ENCODE results near the gene PAX6.

PAX6 gene

DNA sequence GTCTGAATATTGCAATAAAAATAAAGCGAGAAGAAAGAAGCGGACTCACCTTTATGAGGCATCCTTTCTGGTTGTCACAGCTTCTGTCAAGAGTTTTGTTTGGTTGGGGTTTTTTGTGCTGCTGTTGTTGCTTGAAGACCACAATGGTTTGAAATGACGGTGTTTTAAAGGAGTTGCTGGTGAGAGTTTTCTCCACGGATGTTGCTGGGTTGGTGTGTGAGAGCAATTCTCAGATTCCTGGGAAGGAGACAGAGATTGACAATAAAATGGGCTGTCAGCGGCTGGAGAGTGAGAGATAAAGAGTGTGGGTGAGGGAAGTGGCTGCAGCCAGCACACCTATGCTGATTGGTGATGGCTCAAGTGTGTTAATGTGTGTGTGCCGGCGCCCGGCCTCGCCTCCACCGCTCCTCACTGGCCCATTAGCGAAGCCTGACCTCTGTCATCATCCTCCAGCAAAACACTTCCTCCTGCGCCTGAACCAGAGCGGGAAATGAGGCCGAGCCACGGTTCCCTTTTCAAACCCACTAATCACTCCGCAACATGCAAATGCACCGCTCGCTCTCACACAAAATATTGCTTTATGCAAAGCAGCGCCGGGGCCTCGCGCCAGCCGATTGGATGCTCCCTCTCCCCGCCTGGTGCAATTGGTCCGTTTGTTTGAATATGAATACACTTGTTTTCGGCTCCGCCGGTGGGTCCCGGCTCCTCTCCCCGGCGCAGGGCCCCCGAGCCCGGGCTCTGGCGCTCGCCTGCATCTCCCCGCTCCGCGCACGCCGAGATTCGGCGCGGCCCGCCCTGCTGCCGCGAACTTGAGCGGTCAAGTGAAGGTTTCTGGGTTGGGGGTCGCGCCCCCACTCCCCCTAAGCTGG lies at the start of gene PAX6:
Gene PAX6, minus strand, starts transcription at position 544 of the 869 bp plus-strand sequence. CDS start 4,911 bp downstream, outside the sequence.
- peak; percentile 41 for DNase-seq (ENCODE audit: low read depth)

DNA sequence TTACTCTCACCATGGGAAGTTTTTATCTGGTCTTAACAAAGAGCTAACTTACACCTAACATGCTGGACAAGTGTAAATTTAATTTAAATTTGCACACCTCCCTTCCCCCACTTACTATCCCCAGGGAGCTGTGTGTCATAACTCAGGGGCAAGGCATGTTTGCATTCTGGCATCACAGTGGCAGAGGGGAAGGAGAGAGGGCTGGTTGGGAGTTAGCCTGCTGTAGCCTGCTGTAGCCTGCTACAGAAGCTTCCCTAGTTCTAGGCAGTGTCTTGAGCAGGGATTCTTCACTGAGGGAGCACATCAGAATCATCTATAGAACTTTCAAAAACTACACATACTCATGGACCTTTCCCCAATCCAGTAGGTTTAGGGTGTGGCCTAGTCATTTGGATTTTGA lies 49.3 kb upstream of the PAX6 start:
- DNase-seq (ENCODE audit: low read depth), result no peak

DNA sequence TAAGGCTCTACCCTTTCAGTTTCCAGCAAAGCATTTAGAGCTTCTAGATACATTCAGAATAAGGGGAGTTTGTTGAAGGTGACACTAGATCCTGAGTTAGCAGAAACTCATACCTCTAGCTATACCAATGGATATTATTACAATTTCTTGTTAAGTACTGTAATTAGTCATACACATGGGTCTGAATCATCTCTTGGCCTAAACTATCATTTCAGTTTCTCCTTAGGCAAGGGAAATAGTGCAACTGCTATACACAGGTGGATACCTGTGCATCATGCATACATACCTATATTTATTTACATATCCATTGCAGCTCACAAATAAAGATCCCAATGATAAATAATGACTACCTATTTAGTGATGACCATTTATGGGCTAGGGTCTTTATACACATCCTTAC lies 45.1 kb upstream of the PAX6 start:
- DNase-seq (ENCODE audit: low read depth), result peak; percentile 10

DNA sequence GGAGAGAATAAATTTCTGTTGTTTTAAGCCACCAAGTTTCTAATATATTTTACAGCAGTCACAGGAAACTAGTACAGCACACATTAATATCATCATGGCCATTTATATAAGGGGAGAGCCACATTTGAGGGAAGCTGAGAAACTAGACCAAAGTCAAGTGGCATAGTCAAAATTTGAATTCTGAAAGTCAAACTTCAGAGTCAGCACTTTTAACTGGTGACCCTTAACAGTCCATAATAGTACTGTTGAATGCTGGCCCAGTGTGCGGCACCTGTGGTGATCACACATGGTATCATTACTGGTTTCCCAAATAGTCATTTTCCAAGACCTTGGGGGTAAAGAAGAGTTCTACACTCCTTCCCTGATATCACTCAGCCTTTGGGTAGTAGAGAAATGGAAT lies 44.3 kb upstream of the PAX6 start:
- DNase-seq (ENCODE audit: low read depth), result no peak

DNA sequence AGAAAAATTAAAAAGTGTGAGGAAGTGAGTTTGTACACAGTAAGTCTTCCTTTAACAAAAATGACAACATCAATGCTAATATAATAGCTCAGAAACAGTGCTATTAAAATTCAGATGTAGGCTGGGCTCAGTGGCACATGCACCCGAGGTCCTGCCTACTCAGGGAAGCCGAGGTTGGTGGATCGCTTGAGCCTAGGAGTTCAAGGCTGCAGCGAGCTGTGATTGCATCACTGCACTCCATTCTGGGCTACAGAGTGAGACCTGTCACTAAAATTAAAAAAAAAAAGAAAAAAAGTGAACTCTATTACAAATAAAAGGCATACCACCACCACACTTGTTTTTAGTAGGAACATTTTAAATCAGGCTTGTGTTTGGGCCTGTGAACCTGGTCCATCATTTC lies 39.2 kb upstream of the PAX6 start:
- DNase-seq (ENCODE audit: low read depth), result no peak

DNA sequence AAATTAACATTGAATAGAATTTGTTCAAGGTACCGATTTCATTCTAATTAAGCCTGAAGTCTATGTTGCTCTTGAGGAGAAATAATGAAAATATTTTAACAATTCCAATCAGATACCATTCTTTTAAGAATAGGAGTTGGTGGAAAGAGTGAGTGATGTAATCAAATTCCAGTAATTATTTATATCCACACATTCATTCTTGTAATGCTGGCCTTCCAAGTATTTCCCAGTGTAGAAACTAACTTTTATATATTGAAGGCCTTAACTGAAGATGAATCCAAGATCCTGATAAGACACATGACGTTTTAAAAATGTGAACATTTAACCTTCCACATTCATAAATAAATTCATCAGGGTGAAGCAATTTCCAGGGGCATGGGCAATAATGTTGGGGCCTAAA lies 36.6 kb upstream of the PAX6 start:
- no peak for DNase-seq (ENCODE audit: low read depth)

DNA sequence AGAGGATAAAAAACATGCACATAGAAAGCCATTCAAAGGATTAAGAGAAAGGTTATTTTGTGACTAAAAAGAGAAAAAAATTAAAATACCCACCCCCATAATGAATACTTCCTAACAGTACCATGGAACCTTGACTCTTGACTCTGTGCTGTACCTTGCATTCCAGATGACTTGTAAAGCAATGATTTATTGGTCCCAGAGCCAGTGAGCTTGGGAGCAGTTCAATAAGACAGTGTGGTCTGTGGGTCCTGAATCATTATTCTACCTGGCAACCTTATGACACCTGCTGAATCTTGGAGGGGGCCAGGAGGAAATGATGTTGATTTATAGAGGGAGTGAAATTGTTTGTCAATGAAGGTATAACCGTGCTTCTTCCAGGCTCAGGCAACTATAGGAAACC lies 34.2 kb upstream of the PAX6 start:
- DNase-seq (ENCODE audit: low read depth), result no peak

DNA sequence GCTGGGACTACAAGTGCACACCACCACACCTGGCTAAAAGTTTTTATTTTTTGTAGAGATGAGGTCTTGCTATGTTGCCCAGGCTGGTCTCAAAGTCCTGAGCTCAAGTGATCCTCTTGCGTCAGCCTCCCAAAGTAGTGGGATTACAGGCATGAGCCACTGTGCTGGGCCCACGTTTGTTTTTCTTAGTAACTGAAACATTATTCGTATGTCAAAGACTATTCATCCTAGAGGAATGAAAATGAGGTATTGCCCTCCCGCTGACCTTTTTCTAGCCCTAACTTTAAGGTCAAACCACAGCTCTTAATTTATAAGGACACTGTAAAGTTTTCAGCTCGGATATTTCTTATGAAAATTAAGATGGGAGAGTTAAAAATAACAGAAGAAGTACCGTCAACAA lies 33.2 kb upstream of the PAX6 start:
- peak; percentile 43 for DNase-seq (ENCODE audit: low read depth)

DNA sequence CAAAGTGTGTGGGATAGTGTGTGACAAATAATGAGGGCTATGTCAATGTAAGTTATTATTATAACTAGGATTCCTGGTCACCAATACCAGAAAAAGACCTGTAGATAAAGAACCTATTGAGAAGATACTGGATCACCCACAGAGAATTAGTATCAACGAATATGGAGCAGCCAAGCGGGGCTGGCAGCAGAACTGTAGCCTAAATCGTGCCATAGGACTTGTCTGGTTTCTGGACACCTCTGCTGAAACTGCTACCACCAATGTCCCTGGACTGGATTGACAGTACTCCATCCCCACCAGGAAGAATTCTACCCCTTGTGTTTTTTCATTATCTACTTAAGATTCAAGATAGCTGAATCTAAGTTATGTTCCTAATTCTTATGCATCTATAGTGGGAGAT lies 30.3 kb upstream of the PAX6 start:
- DNase-seq (ENCODE audit: low read depth), result no peak

DNA sequence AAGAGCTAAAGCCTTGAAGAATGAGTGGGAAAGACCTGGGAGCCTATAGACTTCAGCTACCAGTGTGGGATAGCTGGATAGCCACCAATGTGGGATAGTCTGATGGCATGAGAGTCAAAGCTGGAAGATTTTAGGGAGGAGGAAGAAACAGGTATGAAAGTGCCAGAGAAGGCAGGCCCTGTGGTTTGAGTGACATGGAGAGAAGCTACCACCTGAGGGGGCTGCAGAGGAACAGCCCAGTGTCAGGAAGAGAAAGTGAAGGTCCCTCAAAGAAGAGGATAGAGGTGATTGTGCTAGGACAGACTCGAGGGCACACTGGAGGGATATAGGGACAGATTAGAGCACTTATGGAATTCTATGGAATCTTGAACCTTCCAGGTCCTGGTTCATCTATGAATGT lies 23.1 kb upstream of the PAX6 start:
- no peak for DNase-seq (ENCODE audit: low read depth)

DNA sequence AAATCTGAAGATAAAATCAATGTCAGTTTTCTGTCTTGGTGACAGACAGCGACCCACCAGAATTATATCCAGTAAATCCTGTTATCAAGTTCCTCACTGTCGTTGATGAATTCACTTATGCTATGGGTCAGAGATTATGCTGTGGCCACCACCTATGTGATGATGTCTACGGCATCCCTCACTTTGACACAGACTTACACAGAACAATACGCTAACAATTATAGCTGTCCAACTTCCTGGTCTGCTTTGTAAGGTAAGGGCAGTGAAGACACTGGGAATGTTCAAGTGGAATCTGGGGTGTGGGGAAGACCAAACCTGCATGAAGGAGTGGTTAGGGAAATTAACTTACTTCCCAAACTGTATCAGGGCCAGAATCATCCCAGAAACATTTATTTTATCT lies 19.3 kb upstream of the PAX6 start:
- DNase-seq (ENCODE audit: low read depth), result no peak

DNA sequence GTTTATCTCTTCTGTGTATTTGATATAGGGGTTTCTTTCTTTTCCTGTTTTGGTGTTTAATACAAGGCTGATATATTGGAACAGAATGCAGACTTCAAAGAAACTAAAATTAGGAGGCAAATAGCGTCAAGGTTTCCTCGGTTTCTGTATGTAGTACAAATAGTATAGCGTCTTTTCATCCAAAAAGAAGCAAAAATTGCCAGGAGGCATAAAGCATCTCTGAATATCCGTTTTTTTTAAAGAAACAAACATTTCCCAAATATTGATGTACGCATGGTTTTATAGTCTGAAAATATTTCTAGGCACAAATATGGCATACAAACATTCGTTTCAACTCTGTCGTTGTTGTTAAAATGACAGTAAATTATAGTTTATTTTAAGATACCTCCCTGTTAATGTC lies 17.1 kb upstream of the PAX6 start:
- DNase-seq (ENCODE audit: low read depth), result no peak

DNA sequence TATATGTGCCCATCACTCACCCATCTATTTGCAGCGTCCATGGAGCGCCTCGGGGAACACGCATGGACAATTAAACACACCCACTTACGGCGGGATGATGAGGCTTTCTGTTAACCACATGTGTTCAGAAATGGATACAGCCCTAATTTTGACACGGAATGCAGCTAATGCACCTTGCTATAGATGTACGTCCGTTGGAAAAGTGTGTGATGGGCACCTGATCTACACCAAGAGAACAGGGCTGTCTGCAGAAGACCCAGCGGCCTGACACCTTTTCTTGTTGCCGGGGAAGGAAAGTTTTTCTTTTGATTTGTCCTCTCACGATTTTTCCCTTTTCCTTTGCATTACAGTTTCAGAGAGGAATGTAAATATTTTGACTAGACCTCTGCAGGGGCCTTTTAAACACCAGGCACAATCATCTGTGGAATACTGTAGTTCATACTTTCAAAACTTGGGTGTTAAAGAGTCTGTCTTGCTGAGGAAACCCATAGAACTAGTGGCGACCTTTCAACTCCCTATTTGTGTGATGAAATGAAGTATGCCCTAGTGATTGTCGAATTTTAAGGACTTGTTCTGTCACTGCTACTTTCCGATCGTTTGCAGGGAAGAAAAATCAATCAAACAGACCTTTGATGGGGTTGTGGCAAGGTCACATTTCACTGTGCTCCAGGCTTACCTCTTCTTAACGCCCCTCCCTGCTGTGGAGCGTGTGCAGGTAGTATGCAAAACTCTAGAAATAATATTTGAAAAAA lies 16.5 kb upstream of the PAX6 start:
- DNase-seq (ENCODE audit: low read depth), result no peak

DNA sequence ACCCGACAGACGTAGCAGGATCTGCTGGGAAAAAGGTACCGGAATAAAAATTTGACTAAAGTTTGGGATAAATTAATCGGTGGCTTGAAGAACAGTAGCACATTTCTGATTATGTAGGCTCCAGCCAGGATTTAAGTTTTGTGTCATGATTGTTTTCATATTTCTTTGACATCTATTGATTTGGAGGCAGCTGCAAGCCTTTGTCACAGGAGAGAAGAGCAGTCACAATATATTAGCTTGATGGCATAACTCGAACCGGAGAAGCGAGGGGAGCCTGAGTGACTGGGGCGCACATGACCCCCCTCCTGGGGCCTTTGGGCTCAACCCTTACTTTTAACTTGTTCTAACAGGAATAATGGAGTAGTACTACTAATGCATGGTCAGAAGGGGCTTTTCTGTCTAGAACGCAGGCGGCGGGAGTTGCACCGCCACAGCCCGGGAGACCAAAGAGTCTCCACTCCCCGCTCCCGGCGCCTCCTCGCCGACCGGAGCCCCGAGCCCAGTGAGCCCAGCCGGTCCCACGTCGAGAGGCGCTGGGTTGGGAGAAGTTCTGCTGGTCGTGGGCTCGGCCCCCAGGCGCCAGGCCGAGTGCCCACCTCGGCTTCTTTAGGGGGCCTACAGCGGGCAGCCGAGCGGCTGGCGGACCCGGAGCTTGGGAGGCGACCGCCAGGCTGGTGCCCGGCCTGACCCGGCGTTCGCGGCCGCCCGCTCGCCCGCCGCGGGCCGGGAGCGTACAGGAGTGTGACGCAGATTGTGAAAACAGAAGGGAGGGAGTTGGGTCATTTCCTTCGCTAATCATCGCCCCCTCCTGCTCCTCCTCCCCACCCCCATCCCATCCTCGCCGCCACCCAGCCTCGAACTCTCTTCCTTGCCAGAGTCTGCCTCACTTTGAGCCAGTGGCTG lies 15.7 kb upstream of the PAX6 start:
- DNase-seq (ENCODE audit: low read depth), result no peak

DNA sequence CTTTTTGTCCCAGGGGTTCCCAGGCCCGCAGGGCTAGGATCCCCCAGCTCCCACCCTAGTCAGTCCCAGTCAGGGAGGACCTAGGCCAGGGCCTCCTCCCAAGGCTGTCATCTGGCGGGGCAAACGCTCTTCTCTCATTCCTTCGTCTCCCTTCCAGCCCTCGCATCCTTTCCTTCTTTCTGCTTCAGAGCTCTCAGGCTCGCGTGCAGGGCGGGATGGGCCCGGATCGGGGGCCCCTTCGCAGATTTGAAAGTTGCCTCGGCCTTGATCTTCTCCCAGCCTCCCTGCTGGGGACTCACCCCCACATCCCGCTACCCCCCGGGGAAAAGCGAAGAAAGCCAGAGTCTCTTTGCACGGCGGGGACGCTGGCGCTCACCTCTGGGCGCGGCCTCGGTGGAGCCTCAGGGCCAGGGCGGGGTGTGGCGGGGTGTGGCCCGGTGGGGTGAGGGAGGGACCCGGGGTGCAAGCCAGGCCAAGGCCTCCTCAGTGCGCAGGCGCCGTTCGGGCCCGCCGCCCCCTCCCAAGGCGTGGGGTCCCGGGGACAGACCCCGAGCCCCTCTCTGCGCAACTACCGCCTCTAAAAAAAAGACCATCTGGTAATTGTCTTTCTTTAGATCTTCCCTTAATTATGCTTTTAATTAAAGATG lies 14.8 kb upstream of the PAX6 start:
- no peak for DNase-seq (ENCODE audit: low read depth)

DNA sequence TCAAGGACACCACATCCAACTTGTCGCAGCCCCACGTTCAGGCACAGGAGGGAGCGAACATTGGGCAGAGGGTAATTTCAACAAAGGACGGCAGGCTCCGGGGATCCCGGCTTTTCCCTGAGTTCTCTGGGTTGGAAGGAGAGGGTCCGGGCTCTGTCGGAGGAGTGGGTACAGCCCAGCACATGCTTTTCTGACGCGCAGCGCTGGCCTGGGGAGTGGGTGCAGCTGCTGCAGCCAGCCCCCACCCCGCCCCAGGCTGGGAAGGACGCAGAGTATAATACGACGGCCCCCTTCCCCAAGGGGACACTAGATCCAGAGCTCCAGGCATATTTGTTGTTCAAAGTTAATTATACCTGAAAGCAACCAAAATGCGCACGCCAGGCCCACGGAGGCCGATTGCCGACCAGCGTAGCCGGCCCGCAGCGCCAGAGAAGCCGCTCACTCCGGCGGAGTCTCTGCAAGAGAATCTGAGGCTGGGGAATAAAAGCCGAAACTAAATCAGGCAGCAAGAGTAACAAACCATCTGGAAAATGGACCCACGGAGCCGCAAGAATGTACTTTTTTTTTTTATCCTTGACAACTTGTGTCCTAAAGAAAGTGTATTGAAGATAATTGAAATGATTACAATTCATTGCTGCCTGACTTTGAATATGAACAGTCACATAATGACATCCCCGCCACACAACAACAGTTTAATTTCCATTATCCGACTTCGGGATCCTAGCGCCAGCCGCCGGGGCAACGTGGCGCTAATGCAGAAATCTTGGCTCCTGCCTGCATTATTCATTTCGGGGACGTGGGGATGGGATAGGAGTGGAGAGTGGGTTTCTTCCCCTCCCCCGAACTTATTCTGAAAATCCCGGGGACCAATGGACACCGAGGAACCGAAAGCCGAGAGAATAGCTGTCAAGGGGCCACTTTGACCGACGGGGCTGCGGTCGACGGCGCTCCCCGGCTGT lies 14.0 kb upstream of the PAX6 start:
- no peak for DNase-seq (ENCODE audit: low read depth)

DNA sequence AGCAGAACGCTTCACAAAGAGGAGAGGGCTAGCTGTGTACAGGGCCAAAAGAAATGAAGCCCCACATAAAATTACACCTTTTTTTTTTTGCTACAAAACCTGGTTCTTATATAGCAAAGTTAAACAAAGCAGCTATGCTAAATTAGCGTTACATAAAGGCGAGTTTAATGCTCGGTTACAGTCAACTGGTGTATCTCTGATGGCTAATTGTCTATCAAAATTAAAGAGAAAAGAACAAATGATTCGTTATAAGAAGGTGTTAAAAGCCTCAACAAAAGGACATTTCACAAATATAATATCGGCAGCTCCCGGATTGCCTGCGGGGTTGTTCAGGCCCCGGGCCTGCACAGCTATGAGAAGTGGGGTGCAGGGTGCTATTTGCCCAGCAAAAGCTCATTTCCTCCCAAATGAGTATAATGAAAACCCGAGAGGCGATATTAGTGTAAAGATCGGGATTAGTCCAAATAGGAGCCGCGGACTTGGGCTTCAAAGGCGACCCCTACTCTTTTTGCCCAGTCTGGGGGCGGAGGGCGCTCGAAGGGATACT lies 13.3 kb upstream of the PAX6 start:
- no peak for DNase-seq (ENCODE audit: low read depth)

DNA sequence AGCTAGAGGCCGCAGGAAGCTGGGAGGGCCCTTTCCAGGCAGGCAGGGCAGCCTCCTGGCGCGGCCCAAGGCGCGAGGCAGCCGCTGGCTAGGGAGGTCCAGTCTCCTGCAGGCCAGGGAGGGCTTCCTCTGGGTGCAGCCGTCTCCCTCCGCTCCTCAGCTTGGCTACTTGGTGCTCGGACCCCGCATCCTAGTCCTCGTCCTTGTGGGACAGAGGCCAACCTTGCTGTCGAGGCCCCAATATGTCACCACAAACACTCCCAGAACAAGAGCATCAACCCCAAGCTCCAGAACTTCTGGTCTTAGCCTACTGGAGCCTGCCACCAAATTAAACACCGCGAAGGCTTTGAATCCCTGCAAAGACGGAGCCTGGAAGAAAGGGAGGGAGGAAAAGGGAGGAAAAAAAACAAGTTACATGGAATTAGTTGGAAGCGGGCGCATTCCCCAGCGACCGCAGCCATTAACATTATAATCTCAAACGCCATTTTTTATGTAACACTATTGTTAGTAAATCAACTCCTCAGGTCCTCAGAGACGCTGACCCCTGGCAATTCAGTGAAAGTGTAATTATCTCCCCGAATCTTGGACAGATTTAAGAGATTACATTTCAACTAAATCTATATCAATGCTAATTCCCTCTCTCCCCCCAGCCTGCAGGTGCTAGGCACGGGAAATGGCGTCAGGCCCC lies 12.7 kb upstream of the PAX6 start:
- no peak for DNase-seq (ENCODE audit: low read depth)

DNA sequence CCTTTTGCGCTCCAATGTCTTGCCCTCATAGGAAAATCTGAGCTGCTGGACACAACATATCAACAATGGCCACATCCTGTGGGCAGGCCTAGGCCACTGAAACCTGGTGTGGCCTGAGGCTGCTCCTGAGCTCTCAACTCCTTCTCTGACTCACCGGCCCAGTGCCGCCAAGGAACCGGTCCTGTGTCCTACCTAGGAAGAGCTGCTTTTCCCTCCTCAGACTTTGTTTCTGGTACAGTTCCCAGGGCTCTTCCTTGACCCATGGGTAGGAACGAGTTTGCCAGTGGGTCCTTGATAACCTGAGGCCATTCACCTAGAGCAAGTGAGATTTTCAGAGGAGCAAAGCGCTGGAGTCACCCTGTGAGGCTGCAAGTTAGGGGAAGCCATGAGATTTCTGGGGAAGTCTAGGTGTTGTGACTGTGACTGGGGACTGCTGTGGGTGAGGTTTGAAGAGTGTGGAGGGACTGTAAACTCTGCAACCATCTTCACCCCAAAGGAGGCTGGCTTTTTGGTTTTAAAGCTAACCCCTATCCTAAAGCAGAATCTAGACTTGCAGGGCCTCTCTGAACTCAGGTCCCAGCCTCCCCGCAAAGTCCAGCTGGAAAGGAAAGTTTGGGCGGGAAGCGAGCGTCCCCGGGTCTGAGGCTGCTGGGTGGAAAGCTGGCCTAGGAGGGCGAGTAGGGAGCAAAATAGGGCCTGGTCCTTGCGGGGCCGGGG lies 12.0 kb upstream of the PAX6 start:
- no peak for DNase-seq (ENCODE audit: low read depth)
